PC-9 (cell line): ENCODE results near the gene GABRB2. TPM values are rescaled to one million over a fixed set of nuclear protein-coding genes. Genes with fewer than 3 reads are reported as not detected.
"Not testable (repeated sequence)": the region's sequence is repeated elsewhere in the genome, so short reads cannot be mapped to it uniquely, and the experiment has no call there.

Source experiments
- BruUV-seq: library from RNA; stranded (reverse); fragments of 400-500 nt; replicated peaks from 2 replicates; lab custom pipeline; 2021; lab: Mats Ljungman, UMichigan
- CTCF ChIA-PET: fragments of 300-600 bp; sonication (Branson Sonifier 250); formaldehyde crosslinking; loops from one replicate; lab custom pipeline; 2022; ENCODE audit warnings: antibody characterized with exemption; lab: Charles Lee
- POLR2A ChIA-PET: fragments of 300-600 bp; sonication (Branson Sonifier 250); formaldehyde crosslinking; loops from one replicate; lab custom pipeline; 2022; ENCODE audit warnings: antibody characterized with exemption; ENCODE audit not compliant: unreplicated experiment; lab: Charles Lee
- DNase-seq, 2 experiments: peaks; one replicate each; pipeline versions ENCODE4 v3.0.0 to v3.0.0-alpha.2; 2015 to 2022; ENCODE audit warnings: mixed read lengths in 1 of 2
- H2AFZ ChIP-seq: fragments of 200-600 bp; sonication (generic); 2 replicates; pipeline ENCODE4 v1.8.1; 2017; ENCODE audit warnings: antibody characterized with exemption
- H3F3A ChIP-seq: fragments of 200-600 bp; sonication (generic); 2 replicates; pipeline ENCODE4 v1.8.1; 2017; ENCODE audit warnings: antibody characterized with exemption, mild to moderate bottlenecking, low read depth; ENCODE audit not compliant: insufficient read depth
- H3K27ac ChIP-seq: fragments of 200-600 bp; sonication (generic); 2 replicates; pipeline ENCODE4 v1.6.1; 2016; ENCODE audit warnings: mixed run types
- H3K27me3 ChIP-seq: fragments of 200-600 bp; sonication (generic); 2 replicates; pipeline ENCODE4 v1.6.1; 2016; ENCODE audit warnings: low read depth, mixed run types; ENCODE audit not compliant: insufficient read depth
- H3K36me3 ChIP-seq: fragments of 200-600 bp; sonication (generic); 2 replicates; pipeline ENCODE4 v1.6.1; 2016; ENCODE audit warnings: low read depth, mixed run types
- H3K4me1 ChIP-seq: fragments of 200-600 bp; sonication (generic); replicated peaks from 2 replicates; pipeline ENCODE4 v1.6.1; 2016; ENCODE audit warnings: mixed run types; ENCODE audit not compliant: insufficient read depth
- H3K4me2 ChIP-seq: fragments of 200-600 bp; sonication (generic); 2 replicates; pipeline ENCODE4 v1.6.1; 2017; ENCODE audit warnings: mixed run types
- H3K4me3 ChIP-seq: fragments of 200-600 bp; sonication (generic); 2 replicates; pipeline ENCODE4 v1.6.1; 2016; ENCODE audit warnings: mixed run types
- H3K79me2 ChIP-seq: fragments of 200-600 bp; sonication (generic); 2 replicates; pipeline ENCODE4 v1.6.1; 2017; ENCODE audit warnings: low read depth, mixed run types
- H3K9me2 ChIP-seq: fragments of 200-600 bp; sonication (generic); 2 replicates; pipeline ENCODE4 v1.8.1; 2017; ENCODE audit warnings: mild to moderate bottlenecking; ENCODE audit not compliant: insufficient read depth
- H3K9me3 ChIP-seq: fragments of 200-600 bp; sonication (generic); 2 replicates; pipeline ENCODE4 v1.8.1; 2016; ENCODE audit warnings: low read depth; ENCODE audit not compliant: insufficient read depth
- H4K20me1 ChIP-seq: fragments of 200-600 bp; sonication (generic); 2 replicates; pipeline ENCODE4 v1.8.1; 2017; ENCODE audit not compliant: insufficient read depth
- EZH2 ChIP-seq: fragments of 200-600 bp; sonication (generic); IDR thresholded peaks from 2 replicates; pipeline ENCODE4 v1.8.0; 2017; ENCODE audit warnings: antibody characterized with exemption, low read depth
- intact Hi-C: fragments of 100-400 bp; cut with micrococcal nuclease; formaldehyde crosslinking; loops from one replicate; pipeline ENCODE4 v1.10.0; 2022; ENCODE audit not compliant: unreplicated experiment
- total RNA-seq: library from RNA; stranded (reverse); gene quantifications from 2 replicates; pipeline ENCODE4 v1.2.3, GENCODE V29; 2021
- TF ChIP-seq, protein P1 (sequence below): fragments of 200-600 bp; sonication (generic); conservative IDR thresholded peaks from 2 replicates; pipeline ENCODE4 v1.6.1; 2017; ENCODE audit warnings: mixed run types, antibody characterized with exemption, mild to moderate bottlenecking, moderate library complexity

GABRB2 gene
- total RNA-seq, 1 experiment from 2014 or later: not detected

DNA sequence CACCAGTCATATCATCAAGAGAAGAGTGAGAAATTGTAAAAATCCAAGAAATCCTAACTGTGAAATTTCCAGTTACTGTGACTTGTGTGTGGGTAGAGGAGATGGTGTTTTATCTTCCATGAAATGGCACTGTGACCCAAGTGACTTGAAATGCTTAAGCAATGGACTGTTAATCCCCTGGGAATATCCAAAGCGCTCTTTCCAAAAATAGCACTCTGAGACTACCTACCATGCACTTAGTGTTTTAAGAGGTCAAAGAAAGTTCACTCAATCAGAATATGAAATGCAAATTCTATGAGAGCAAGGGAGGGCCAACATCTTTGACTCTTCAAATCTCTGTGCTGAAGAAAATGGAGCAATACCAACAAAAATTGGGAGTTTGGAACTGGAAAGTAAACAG is 244.0 kb downstream of the GABRB2 start:
- no TSS peak for BruUV-seq
- H3K27ac ChIP-seq: no peak overlapping the region
- no peak for TF ChIP-seq EZH2
- H3K27me3 ChIP-seq: no peaks in the 10 kb centered on the region
- H3K4me2 ChIP-seq: no peak overlapping the region
- no peaks in the 10 kb centered on the region for H3K79me2 ChIP-seq
- H3K9me2 ChIP-seq: no peaks in the 10 kb centered on the region
- no peaks in the 10 kb centered on the region for H3K9me3 ChIP-seq
- CTCF ChIA-PET: no interaction called here
- POLR2A ChIA-PET: no interaction called here
- intact Hi-C loops: no loop called here
- no peaks in the 10 kb centered on the region for H3K36me3 ChIP-seq
- H3K4me1 ChIP-seq: no peaks in the 10 kb centered on the region
- no peak for DNase-seq
- H4K20me1 ChIP-seq: no peaks in the 10 kb centered on the region
- no peak overlapping the region for H2AFZ ChIP-seq
- no peaks in the 10 kb centered on the region for H3F3A ChIP-seq
- no peak overlapping the region for H3K4me3 ChIP-seq

DNA sequence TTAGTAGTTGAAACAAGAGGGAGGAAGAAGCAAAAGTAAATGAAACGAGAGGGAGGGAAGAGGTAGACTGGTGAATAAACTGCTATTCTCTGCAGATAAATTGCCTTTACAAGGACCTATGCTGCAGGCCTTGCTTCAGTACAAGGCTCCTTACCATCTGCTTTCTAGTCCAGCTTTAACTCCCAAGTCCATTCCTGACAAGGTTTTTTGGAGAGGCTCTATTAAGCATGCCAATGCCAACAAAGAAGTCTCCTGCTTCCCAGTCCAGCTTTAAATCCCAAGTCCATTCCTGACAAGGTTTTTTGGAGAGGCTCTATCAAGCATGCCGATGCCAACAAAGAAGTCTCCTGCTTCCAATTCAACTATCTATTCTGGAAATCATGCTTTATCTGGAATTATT is 244.9 kb downstream of the GABRB2 start:
- Histone ChIP-seq H3K4me2 (no peak overlapping the region), H3K27me3 (no peaks in the 10 kb centered on the region), H3K4me1 (no peaks in the 10 kb centered on the region), H3K27ac (no peak overlapping the region), H3K4me3 (no peak overlapping the region), H3K36me3 (no peaks in the 10 kb centered on the region), H3K79me2 (no peaks in the 10 kb centered on the region), H3K9me2 (no peaks in the 10 kb centered on the region), H4K20me1 (no peaks in the 10 kb centered on the region), H3F3A (no peaks in the 10 kb centered on the region), H2AFZ (no peak overlapping the region), H3K9me3 (no peaks in the 10 kb centered on the region)
- BruUV-seq: no TSS peak
- ChIA-PET CTCF (no interaction called here), POLR2A (no interaction called here)
- no peak for DNase-seq
- TF ChIP-seq EZH2: no peak
- TF ChIP-seq, protein P1, sequence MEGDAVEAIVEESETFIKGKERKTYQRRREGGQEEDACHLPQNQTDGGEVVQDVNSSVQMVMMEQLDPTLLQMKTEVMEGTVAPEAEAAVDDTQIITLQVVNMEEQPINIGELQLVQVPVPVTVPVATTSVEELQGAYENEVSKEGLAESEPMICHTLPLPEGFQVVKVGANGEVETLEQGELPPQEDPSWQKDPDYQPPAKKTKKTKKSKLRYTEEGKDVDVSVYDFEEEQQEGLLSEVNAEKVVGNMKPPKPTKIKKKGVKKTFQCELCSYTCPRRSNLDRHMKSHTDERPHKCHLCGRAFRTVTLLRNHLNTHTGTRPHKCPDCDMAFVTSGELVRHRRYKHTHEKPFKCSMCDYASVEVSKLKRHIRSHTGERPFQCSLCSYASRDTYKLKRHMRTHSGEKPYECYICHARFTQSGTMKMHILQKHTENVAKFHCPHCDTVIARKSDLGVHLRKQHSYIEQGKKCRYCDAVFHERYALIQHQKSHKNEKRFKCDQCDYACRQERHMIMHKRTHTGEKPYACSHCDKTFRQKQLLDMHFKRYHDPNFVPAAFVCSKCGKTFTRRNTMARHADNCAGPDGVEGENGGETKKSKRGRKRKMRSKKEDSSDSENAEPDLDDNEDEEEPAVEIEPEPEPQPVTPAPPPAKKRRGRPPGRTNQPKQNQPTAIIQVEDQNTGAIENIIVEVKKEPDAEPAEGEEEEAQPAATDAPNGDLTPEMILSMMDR: no peak
- intact Hi-C loops: no loop called here

DNA sequence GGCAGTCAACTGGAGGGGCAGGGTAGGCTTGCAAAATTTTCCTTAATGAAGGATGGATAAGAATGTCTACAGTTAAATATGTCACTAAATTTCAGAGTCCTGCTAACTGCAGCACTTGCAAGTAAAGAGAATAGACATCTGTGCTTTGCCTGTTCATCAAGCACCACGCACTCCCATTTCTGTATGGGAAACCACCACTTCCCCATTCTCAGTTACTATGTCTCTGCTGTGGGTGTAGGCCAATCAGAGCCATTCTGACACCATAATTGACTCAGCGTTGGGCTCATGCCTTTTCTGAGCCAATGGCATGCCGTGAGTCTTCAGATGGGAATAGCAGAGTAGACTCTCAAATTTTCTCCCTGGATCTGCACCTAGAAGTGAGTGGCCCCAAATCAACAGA is 247.5 kb downstream of the GABRB2 start:
- no TSS peak for BruUV-seq
- TF ChIP-seq, protein P1: no peak
- no peak for TF ChIP-seq EZH2
- intact Hi-C loops: no loop called here

DNA sequence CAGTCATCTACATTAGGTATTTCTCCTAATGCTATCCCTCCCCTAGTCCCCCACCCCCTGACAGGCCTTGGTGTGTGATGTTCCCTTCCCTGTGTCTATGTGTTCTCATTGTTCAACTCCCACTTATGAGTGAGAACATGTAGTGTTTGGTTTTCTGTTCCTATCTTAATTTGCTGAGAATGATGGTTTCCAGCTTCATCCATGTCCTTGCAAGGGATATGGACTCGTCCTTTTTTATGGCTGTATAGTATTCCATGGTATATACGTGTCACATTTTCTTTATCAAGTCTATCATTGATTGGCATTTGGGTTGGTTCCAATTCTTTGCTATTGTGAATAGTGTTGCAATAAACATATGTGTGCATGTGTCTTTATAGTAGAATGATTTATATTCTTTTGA is 249.1 kb downstream of the GABRB2 start:
- H4K20me1 ChIP-seq, POLR2A ChIA-PET, H3K36me3 ChIP-seq, intact Hi-C loops, BruUV-seq, H3K4me3 ChIP-seq, H3K27ac ChIP-seq, H3F3A ChIP-seq, CTCF ChIA-PET, H3K9me3 ChIP-seq, H3K9me2 ChIP-seq, H3K4me2 ChIP-seq, H3K79me2 ChIP-seq, H3K4me1 ChIP-seq, DNase-seq, H3K27me3 ChIP-seq, H2AFZ ChIP-seq: not testable (repeated sequence)

More for the DNA sequence above, 247.5 kb downstream of the GABRB2 start:
- Histone ChIP-seq H3K9me2 (no peaks in the 10 kb centered on the region), H3F3A (no peaks in the 10 kb centered on the region), H3K4me1 (no peaks in the 10 kb centered on the region), H3K36me3 (no peaks in the 10 kb centered on the region), H3K27ac (no peak overlapping the region), H3K27me3 (no peaks in the 10 kb centered on the region), H4K20me1 (no peaks in the 10 kb centered on the region), H3K79me2 (no peaks in the 10 kb centered on the region), H3K4me2 (no peak overlapping the region), H2AFZ (no peak overlapping the region), H3K4me3 (no peak overlapping the region), H3K9me3 (no peaks in the 10 kb centered on the region)
- ChIA-PET POLR2A (no interaction called here), CTCF (no interaction called here)
- no peak for DNase-seq
